ENCODE data around the gene RPS23.
"Not testable (repeated sequence)": the region's sequence is repeated elsewhere in the genome, so short reads cannot be mapped to it uniquely, and the experiment has no call there.

RPS23 gene

DNA sequence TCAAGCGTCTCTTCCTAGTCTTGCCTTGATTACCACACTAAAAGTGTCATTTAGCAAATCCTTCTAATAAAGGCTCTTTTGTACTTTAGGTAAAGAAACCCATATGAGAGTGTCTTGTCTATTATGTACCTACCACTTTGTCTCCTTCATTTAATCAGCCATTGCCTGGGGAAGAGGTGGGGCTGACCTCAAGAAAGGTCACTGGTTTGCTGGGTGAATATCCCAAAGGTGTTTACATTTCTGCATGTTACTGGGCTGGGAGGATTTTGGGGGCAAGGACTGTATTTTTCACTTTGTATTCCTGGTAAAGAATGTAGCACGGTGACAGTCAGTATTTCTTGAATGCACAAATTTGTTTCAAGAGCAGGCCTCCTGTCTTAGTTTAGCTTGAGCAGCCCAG, 11.9 kb upstream of the RPS23 start:
- no peak for DNase-seq

DNA sequence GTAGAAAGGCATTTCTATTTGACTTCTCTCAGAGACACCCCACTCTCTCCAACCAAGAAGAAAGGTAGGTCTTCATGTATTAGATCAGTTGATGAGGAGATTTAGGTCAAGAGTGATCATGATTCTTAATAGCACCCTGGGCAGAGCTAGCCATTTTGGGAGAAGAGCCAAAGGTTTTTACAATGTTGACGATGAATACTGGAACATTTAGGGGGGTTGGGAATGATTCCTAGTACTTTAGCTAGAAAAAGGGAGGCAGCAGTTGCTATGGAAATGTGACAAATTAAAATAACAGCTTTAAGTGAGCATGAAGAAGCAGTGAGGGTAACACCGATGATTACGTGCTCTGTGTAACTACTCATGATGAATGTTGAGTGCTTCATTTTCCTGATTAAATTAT, 9.5 kb upstream of the RPS23 start:
- peak in 2 of 56 donors; percentile 10 to 36 for DNase-seq

DNA sequence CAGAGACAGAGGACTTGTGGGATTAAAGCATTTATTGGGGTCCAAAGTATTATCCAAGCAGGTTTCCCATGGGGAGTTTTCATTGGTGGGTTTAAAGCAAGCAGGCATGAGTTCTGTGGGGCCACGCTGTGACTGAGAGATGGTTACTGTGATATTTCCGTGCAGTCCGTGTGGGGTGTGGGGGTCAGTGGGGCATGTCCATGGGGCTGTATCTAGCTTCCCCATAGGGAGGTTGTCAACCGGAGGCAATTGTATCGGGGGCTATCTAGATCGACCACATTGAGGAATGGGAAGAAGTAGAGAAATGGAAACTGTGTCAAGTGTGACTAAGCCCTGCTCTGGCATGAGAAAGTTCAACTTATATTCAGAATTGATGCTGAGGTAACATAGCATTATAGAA, 7.1 kb upstream of the RPS23 start:
- DNase-seq = no peak

DNA sequence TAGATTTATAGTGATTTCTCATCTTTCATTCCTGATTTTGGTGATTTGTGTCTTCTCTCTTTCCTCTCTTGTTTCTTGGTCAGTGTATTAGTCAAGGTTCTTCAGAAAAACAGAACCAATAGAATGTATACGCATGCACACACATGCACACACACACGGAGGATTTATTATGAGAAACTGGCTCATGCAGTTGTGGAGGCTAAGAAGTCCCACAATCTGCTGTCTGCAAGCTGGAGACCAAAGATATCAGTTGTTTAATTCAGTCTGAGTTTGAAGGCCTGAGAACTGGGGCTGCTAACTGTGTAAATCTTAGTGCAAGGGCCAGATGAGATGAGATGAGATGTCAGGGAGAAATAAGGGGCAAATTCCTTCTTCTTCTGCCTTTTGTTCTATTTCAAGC, 5.7 kb upstream of the RPS23 start:
- DNase-seq = no peak

DNA sequence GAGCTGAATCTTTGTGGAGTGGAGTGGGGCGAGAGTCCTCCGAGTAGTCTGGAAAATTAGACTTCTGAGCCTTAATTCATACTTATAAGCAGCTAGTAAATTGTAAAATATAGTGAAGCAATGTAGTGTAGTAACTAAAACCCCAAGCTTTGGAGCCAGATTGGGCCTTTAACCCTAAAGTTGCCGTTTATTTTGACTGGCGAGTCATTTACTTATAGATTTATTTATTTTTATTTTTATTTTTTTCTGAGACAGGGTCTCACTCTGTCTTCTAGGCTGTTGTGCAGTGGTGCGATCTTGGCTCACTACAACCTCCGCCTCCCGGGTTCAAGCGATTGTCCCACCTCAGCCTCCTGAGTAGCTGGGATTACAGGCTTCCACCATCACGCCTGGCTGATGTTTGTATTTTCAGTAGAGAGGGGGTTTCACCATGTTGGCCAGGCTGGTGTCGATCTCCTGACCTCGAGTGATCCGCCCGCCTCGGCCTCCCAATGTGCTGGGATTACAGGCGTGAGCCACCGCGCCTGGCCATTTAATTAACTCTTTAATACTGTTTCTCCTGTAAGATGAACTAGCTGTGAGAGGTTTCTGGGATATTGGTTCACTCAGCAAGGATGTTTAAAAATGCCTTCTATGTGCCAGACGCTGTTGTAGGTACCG, 687 bp upstream of the RPS23 start:
- no peak for DNase-seq

DNA sequence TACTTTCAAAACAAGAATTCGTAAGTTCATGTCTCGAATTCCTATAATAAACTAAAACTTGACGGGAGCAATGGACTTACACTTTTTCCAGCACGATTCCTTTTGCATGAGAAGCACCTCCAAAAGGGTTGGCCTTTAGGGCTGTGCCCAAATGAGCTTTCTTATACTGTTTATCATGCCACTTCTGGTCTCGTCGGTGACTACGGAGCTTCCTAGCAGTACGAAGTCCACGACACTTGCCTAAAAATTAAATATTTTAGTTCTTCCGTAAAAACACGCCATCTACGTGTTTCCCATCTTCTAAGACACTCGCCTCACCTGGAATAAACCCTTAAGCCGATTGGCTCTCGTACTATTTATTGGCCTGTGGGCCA, 554 bp downstream of the RPS23 start:
- no peak for DNase-seq

DNA sequence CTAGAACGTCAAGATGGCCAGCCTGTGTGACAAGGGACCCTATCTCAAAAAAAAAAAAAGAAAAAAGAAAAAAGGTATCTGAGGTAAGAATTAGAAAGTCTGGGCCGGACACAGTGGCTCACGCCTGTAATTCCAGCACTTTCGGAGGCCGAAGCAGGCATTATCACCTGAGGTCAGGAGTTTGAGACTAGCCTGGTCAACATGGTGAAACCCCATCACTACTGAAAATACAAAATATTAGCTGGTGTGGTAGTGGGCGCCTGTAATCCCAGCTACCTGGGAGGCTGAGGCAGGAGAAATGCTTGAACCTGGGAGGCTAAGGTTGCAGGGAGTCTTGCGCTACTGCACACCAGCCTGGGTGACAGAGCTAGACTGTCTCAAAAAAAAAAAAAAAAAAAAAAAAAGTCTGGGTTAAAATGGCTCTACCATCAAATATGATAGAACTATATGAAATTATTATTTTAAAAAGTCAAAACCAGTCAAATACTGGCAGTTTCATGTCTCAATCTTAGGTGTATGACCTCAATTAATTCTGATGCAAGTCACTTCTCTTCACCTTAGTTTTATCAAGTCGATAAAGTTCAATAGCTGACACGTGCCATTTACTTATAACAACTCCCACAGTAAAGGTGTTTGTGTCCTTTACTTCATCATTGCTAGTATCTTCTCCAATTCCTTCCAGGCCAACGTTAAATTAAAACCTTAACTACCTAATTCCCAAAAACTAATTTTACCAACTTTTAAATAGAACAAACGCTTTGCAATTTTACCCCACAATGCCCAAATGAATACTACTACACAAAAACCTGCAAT, 1.1 kb downstream of the RPS23 start:
- no peak for DNase-seq

DNA sequence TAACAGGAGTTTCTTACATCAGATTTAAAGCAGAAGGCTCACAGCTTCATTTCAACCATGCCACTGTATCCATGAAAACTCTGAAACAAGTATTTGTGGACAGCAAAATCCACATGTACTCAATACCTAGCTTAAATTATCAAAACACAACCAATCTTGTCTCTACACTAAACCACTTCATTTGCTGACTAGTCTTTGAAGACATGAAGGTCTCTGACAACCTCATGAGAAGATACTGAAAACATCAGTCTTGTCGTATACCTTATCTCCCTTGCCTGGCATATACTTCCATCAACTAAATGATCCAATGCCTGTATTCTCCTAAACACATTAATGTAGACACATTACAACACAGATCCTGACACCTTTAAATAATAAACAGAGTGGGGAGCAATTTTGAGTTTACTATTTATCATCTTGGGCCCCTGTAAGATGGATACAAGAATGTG, 2.9 kb downstream of the RPS23 start:
- DNase-seq = no peak

DNA sequence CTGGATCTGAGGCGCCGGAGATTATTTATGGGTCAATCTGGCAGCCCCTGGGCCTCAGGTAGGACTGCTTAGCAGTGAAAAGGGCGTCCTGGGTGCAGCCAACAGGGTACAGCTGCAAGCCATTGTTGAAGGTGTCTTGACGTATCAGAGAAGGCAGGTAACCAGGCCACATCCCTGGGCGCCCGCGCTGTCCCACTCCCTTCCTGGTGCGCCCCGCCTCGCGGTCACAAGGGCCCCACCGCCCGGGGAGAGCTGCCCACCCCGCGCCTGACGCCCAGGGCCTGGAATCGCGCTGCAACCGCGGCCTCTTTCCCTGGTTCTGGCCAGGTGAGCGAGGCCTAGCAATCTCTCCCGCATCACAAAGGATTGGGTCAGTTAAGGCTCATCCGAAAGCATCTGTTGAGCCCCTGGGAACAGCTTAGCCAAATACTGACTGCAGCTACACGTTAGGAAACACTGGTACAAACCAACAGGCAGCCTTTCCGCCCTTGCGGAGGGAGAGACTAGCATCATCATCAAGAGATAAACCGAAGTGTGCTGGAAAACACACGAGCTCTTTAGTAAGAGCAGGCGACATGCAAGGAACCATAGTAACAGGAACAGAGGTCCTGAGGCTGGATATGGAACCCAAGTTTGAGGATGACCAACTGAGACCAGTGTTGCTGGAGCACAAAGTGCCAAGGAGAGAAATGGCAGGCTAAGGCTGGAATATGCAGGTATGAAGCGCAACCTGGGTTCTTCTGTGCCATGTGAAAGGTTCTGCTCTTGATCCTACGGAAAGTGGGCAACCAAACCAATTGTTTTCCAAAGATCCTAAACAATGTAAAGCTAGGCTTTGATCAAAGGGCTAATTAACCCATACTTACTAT, 3.6 kb downstream of the RPS23 start:
- no peak for DNase-seq

DNA sequence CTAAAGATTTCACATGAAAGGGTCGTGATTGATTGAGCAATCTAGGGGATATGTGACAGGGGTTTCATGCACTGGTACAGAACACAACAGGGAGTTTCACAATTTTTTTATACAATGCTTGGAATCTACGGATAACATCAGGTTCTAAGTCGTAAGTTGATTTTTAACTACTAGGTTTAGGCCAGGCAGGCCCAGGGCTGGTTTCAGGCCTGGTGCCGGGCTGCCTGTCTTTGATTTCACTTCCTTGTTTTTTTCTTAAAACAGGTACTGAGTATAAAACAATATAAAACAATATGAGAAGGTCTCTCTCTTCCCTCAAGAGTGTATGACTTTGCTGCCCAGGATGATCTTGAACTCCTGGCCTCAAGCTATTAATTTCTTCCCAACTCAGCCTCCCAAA, 4.7 kb downstream of the RPS23 start:
- not testable (repeated sequence) for DNase-seq

DNA sequence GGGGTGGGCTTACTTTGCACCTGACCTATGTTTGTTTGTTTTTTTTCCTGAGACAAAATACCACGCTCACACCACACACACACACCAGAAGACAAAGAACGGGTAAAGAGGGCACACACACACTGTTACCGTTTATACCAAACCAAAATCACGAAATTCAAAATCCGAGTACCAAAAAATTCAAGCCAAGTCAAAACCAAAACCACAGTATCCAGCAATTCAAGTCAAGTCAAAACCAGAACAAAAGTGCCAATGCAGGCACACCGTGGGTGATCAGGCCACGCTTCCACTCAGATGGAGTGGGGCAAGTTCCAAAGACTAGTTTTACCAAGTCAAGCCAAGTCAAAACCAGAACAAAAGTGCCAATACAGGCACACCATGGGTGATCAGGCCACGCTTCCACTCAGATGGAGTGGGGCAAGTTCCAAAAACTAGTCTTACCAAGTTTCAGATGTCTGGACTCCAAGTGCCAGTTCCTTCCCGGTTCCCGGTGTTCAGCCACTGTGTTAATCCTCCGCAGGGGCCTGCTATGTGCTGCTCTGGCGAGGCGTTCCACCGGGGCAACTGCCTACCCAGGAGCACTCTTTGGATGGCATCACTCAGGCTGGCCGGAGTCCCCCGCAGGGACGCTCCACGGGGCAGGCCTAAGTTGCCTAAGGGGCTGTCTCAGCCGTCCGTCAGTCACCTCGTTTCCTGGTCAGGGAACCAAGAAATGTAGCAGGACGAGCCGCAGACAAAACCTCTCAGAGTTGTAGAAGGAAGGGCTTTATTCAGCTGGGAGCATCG, 5.4 kb downstream of the RPS23 start:
- DNase-seq = not testable (repeated sequence)

DNA sequence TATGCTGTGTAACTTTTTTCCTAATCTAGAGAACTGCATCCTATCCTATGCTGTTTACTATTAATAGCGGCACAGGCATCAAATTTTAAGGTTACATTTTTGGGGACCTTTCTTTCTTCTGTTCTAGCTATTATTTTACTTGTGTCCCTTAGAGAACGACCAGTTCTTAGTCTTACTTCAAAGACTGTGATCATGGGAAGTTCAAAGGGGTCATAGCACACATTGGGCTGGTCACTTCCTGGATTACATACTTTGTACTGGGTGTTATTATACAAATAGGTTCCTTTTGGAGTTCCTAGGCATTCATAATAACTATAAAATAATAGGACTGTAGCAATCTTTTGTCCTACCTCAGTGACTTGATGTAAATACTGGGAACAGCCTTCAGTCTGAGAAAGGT, 8.8 kb downstream of the RPS23 start:
- DNase-seq = not testable (repeated sequence)

DNA sequence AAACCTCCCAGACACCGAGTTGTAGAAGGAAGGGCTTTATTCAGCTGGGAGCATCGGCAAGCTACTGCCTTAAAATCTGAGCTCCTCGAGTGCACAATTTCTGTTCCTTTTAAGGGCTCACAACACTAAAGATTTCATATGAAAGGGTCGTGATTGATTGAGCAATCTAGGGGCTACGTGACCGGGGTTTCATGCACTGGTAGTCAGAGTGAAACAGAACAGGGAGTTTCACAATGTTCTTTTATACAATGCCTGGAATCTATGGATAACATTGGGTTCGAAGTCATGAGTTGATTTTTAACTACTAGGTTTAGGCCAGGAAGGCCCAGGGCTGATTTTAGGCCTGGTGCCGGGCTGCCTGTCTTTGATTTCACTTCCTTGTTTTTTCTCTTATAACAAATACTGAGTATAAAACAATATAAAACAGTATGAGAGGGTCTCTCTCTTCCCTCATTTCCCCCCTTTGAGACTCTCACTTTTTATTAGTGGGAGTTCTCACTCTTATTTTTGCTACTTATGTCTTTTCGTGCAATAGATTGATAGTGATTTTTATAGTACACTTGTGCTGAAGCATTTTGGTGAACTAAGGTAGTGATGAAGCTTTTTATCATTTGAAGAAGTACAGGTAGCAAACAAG, 10.7 kb downstream of the RPS23 start:
- not testable (repeated sequence) for DNase-seq

DNA sequence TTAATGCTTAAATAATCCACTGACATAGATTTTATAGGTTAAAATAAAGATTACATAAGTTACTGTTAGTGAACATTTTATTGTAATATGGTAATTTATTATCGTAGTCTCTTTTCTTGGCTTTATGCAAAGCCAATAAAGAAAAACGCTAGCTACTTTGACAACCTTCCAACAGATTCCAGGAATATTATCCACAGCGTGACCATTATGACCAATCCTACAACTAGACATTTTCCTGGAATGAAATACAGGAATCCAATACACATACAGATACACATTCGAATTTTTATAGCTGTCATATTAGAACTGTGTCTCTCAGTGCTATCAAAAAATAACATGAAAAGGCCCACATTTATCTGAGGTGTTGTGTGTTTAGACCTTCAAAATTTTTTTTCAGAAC, 13.1 kb downstream of the RPS23 start:
- DNase-seq = no peak

DNA sequence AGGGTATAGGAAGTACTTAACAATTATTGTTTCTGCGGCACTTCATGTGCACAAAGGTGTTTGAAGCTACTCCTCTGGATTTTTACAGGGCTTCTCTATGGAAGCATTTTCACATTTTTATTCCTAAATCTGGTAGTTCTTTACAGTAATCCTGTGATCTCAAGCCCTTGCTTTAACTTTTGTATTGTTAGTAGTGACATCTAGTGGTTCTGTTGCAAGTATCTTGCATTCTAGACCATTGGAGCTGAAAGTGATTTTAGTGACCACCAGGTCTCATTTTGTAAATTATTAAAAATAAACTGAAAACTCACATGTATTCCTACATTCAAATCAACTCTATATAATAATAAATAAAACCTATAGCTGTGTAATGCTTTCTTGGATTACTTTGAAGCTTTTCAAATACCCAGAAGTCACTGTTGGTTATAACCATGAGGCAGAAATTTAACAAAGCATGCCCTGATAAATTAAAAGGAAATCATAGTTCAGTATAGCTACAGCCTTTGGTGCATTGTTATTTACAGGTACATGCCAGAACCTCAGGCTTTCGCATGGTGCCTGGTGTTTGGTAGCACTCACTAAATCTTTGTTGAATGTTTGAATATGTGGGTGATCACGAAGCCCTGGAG, 18.9 kb downstream of the RPS23 start:
- no peak for DNase-seq

DNA sequence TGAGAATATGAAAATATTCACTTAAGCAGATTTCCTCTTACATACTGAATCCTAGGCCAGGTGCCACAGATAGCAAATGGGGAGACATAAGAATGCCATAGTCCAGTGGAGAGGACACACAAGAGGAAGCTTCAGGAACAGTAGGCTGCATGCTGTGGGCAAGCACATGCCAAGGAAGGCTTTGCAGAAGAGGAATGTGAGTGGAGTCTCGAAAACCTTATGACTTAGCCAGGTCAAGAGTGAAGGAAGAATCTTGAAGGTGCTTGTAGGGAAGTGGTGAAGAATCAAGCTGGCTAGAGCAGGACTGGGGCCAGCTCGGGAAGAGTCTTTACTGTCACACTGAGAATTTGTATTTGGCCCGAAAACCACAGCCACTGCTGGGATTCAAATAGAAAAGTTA, 20.4 kb downstream of the RPS23 start:
- peak in 1 of 56 donors; percentile 1 for DNase-seq

DNA sequence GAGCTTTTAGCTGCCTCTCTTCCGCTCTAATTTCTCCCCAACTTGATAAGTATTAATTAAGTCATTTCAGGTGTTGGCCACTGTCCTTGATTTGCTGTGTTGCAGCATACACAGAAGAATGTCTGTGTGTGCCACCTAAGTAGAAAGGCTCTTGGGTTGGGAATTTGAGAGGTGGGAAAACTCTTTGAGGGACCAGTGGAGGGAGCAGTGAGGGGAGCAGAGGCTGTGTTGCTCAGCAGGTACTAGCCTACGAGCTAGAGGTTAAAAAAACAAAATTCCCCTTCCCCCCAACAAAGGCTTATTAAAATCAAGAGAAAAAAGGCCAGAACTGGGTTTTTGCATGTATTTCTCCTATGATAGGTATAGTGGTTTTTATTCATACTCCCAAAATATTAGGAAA, 20.9 kb downstream of the RPS23 start:
- no peak for DNase-seq

DNA sequence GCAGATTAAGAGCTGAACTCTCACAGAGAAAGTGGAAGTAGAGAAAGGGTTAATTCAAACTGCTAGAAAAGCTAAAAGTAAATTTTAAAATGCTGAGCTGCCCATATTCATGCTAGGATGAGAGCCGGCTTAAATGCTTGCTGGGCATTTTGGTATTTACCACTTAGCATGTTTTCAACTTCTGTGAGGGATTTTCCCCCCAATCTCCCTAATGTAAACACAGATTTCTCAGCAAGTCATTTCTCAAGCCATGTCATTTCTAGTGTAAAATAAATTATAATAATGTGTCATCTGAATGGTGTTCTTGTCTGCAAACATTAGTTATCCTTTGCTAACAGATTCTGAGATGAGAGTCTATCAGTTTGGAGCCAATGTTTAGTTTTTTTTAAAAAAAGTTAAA, 22.3 kb downstream of the RPS23 start:
- DNase-seq = no peak

DNA sequence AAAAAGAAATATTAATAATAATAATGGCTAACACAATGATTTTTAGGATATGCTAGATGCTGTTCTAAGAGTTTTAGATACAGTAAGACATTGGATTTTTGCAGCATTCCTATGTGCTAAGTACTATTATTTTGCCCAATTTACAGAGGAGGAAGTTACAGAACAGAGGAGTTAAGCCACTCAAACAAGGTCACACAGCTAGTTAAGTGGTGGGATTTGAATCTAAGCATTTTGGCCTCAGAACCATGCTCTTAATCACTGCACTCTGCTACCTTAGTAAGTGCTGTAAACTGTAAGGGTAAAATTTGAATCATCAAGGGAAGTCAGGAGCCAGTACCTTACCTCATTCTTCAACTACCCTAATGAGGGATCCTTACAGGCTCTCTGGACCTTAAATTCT, 25.4 kb downstream of the RPS23 start:
- DNase-seq = no peak

DNA sequence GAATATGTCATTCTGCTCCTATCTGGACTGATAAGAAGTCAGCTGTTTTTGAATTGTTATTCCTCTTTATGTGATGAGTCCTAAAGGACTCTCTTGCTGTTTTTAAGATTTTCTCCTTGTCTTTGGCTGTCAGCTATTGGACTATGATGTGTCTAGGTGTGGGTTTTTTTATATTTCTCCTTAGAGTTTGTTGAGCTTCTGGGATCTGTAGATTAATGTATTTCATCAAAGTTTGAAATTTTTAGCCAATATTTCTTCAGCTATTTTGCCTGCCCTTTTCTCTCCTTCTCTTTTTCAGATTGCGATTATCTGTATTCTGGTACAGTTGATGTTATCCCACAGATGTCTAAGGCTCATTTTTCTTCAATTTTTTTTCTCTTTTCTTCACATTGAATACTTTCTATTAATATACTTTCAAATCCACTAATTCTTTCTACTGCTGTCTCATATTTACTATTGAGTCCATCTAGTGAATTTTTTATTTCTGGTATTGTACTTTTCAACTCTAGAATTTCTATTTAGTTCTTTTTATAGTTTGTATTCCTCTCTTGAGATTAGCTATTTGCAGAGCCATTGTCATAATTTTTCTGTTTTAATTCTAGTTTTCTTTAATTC, 31.1 kb downstream of the RPS23 start:
- DNase-seq = no peak
